Measurements from ENCODE around the gene AOPEP.

DNA sequence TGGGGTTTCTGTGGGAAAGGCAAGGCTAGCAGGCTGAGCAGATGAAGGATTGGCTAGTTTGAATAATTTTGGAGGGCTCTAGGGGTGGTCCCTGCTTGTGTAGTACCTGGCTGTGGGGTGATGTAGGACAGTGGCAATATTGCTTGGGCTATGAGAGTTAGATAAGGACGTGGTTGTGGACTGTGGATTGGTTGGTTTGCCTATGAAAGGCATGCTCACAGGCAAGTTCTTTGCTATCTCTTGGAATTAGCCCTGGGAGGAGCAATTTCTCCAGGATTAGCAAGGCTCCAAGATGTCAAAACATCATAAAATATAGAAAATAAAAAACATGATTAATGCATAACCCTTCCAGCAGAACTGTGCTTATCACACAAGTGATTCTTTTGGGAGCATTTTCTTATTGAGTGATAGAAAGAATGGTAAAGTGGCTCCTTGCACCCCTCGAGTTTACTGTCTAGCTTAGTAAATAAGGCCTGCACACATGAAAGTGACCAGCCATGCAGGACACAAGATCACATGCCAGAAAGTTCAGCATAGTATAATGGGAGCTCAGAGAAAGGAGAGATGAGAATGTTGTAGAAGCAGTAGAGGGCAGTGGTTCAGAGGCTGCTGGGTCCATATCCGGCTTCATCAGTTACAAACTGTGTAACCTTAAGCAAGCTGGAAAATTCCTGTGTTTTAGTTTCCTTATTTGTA, 13.8 kb downstream of the AOPEP start:
- TF ChIP-seq POLR2A (IDR thresholded peaks at IDR 0.05; ENCODE audit: low read depth) = no peak
- TF ChIP-seq, protein P1, sequence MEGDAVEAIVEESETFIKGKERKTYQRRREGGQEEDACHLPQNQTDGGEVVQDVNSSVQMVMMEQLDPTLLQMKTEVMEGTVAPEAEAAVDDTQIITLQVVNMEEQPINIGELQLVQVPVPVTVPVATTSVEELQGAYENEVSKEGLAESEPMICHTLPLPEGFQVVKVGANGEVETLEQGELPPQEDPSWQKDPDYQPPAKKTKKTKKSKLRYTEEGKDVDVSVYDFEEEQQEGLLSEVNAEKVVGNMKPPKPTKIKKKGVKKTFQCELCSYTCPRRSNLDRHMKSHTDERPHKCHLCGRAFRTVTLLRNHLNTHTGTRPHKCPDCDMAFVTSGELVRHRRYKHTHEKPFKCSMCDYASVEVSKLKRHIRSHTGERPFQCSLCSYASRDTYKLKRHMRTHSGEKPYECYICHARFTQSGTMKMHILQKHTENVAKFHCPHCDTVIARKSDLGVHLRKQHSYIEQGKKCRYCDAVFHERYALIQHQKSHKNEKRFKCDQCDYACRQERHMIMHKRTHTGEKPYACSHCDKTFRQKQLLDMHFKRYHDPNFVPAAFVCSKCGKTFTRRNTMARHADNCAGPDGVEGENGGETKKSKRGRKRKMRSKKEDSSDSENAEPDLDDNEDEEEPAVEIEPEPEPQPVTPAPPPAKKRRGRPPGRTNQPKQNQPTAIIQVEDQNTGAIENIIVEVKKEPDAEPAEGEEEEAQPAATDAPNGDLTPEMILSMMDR (IDR thresholded peaks at IDR 0.05) = no peak
- TF ChIP-seq EP300 (IDR thresholded peaks at IDR 0.05) = no peak
- TF ChIP-seq POLR2AphosphoS5 (IDR thresholded peaks at IDR 0.05) = no peak

Data from esophagus muscularis mucosa (tissue), 4 donors.